ENCODE measurements around the gene DOCK1. TPM values are rescaled to one million over a fixed set of nuclear protein-coding genes. Genes with fewer than 3 reads are reported as not detected.

Gene DOCK1
- total RNA-seq, 1 donor from 2014 or later = 74.8 TPM

DNA sequence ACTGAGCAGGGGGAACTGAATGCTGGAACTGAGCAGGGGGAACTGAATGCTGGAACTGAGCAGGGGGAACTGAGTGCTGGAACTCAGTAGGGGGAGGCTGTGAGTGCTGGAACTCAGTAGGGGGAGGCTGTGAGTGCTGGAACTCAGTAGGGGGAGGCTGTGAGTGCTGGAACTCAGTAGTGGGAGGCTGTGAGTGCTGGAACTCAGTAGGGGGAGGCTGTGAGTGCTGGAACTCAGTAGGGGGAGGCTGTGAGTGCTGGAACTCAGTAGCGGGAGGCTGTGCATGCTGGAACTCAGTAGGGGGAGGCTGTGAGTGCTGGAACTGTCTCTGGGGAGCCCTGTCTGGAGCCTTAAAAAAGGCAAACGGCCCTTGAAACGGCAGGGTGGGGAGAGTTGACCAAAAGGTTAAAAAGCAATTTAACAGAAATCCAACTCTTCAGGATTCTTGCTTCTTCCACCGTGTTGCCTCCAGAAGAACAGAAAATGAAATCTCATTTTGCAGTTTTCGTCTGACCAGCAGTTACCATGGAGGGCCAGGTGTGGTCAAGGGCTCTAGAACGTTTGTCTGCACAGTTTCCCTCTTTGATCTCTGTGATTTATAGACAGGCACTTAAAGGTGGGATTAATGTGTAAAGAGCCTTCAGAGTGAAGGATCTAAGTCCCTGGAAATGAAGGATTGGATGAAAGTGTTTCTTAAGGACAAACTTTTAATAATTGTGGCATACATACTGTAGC lies 19.1 kb downstream of the DOCK1 start:
- Mint-ChIP-seq H3K9me3 (peaks cover 3% of the 10 kb centered on the region), H3K27ac (no peak overlapping the region), H3K27me3 (ENCODE audit: low read depth) (no peaks in the 10 kb centered on the region), H3K4me3 (no peak overlapping the region), H3K4me1 (peaks cover 8% of the 10 kb centered on the region), H3K36me3 (peaks cover 22% of the 10 kb centered on the region)
- TF ChIP-seq, protein P1, sequence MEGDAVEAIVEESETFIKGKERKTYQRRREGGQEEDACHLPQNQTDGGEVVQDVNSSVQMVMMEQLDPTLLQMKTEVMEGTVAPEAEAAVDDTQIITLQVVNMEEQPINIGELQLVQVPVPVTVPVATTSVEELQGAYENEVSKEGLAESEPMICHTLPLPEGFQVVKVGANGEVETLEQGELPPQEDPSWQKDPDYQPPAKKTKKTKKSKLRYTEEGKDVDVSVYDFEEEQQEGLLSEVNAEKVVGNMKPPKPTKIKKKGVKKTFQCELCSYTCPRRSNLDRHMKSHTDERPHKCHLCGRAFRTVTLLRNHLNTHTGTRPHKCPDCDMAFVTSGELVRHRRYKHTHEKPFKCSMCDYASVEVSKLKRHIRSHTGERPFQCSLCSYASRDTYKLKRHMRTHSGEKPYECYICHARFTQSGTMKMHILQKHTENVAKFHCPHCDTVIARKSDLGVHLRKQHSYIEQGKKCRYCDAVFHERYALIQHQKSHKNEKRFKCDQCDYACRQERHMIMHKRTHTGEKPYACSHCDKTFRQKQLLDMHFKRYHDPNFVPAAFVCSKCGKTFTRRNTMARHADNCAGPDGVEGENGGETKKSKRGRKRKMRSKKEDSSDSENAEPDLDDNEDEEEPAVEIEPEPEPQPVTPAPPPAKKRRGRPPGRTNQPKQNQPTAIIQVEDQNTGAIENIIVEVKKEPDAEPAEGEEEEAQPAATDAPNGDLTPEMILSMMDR (IDR thresholded peaks at IDR 0.05; ENCODE audit: unreplicated experiment) = no peak
- DNase-seq (ENCODE audit: low spot score in 2 of 2, unreplicated experiment in 2 of 2) = no peak

DNA sequence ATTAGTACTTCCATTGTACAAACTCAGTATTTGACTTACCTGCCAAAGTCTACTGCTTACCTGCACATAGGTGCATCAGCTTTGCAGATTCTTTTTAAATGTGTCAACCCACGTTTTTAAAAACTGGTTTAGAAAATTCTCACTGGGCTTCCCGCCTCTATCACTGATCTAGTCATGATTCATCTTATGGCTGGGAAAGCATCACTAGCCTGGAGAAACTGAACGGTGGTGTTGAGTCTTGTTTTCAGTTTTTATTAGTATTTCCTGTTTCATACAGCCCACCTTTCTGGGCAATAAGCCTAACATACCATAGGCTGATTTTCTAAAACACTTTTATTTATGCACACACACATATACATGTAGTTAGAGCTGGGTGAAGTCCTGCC lies 19.7 kb downstream of the DOCK1 start:
- Mint-ChIP-seq H3K4me1 (peaks cover 8% of the 10 kb centered on the region), H3K36me3 (peaks cover 25% of the 10 kb centered on the region), H3K27me3 (ENCODE audit: low read depth) (no peaks in the 10 kb centered on the region), H3K27ac (peak overlapping the region; percentile 33), H3K9me3 (peaks cover 3% of the 10 kb centered on the region), H3K4me3 (no peak overlapping the region)
- no peak for DNase-seq (ENCODE audit: low spot score in 2 of 2, unreplicated experiment in 2 of 2)
- TF ChIP-seq, protein P1 (IDR thresholded peaks at IDR 0.05; ENCODE audit: unreplicated experiment) = no peak

DNA sequence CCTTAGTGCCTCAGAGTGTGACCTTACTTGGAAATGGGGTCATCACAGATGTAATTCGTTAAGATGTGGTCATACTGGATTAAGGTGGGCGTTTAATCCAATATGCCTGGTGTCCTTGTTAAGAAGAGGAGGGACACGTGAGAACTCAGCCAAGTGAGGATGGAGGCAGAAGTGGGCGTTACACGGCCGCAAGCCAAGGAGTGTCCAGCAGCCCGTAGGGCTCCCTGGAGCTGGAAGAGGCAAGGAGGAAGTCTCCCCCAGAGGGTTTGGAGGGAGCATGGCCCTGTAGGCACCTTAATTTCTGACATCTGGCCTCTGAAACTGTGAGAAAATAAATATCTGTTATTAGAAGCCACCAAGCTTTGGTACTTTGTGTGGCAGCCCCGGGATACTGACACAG lies 21.3 kb downstream of the DOCK1 start:
- Mint-ChIP-seq H3K36me3 (peaks cover 21% of the 10 kb centered on the region), H3K27ac (no peak overlapping the region), H3K4me1 (peaks cover 12% of the 10 kb centered on the region), H3K4me3 (no peak overlapping the region), H3K27me3 (ENCODE audit: low read depth) (no peaks in the 10 kb centered on the region), H3K9me3 (no peaks in the 10 kb centered on the region)
- TF ChIP-seq, protein P1 (IDR thresholded peaks at IDR 0.05; ENCODE audit: unreplicated experiment) = no peak
- DNase-seq (ENCODE audit: low spot score in 2 of 2, unreplicated experiment in 2 of 2) = no peak

DNA sequence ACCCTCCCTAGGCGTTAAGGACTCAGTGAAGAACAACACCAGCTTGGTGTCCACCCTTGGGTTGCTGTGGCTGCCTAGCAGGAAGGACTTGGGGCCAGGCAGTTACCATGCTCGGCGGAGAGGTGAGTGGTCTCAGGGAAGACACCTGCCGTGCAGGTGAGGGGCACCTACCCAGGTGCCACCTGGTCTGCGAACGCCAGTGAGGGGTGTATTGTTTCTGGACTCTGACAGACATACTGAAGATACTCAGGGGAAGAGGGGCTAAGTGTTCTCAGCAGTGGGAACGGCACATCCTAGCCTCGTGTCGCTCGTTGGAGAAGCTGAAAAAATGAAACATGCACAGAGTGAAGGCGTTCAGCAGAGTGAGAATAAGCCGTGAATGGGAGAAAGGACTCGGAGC lies 22.6 kb downstream of the DOCK1 start:
- DNase-seq (ENCODE audit: low spot score in 2 of 2, unreplicated experiment in 2 of 2) = no peak
- H3K27me3 Mint-ChIP-seq (ENCODE audit: low read depth) = no peaks in the 10 kb centered on the region
- TF ChIP-seq, protein P1 (IDR thresholded peaks at IDR 0.05; ENCODE audit: unreplicated experiment) = no peak
- H3K27ac Mint-ChIP-seq = no peak overlapping the region
- H3K4me3 Mint-ChIP-seq = no peak overlapping the region
- H3K4me1 Mint-ChIP-seq = peaks cover 14% of the 10 kb centered on the region
- no peaks in the 10 kb centered on the region for H3K9me3 Mint-ChIP-seq
- H3K36me3 Mint-ChIP-seq = peaks cover 19% of the 10 kb centered on the region

DNA sequence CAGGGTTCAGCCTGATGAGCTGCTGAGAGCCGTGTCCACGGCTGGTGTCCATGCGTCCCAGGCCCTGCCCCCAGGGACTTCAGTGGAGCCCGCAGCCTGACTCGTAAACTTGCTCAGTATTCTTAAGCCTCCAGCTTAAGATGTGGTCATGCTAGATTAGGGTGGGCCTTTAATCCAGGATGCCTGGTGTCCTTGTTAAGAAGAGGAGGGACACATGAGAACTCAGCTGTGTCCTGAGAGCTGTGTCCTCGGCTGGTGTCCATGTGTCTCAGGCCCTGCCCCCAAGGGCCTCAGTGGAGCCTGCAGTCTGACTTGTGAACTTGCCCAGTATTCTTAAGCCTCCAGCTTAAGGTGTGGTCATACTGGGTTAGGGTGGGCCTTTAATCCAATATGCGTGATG lies 23.0 kb downstream of the DOCK1 start:
- H3K4me3 Mint-ChIP-seq = no peak overlapping the region
- TF ChIP-seq, protein P1 (IDR thresholded peaks at IDR 0.05; ENCODE audit: unreplicated experiment) = no peak
- DNase-seq (ENCODE audit: low spot score in 2 of 2, unreplicated experiment in 2 of 2) = no peak
- no peaks in the 10 kb centered on the region for H3K9me3 Mint-ChIP-seq
- peaks cover 19% of the 10 kb centered on the region for H3K36me3 Mint-ChIP-seq
- no peak overlapping the region for H3K27ac Mint-ChIP-seq
- peaks cover 15% of the 10 kb centered on the region for H3K4me1 Mint-ChIP-seq
- no peaks in the 10 kb centered on the region for H3K27me3 Mint-ChIP-seq (ENCODE audit: low read depth)

Data from mesothelial cell of epicardium (in vitro differentiated cells).